Panc1 (cell line): ENCODE measurements around the gene MAP3K3. TPM values are rescaled to one million over a fixed set of nuclear protein-coding genes. Genes with fewer than 3 reads are reported as not detected.

Experiments used
- ATAC-seq: fragments of 200-7000 bp; cut with Tn5 transposase; 2 replicates; pipeline ENCODE4 v1.9.1; 2020; ENCODE audit warnings: mild to moderate bottlenecking, moderate library complexity
- BruUV-seq: library from RNA; stranded (reverse); fragments of 400-500 nt; replicated peaks from 2 replicates; lab custom pipeline; 2021; lab: Mats Ljungman, UMichigan
- CTCF ChIA-PET: fragments of 300-600 bp; sonication (Branson Sonifier 250); formaldehyde crosslinking; loops from one replicate; lab custom pipeline; 2022; ENCODE audit warnings: antibody characterized with exemption; lab: Charles Lee
- POLR2A ChIA-PET: fragments of 300-600 bp; sonication (Branson Sonifier 250); formaldehyde crosslinking; loops from one replicate; lab custom pipeline; 2022; ENCODE audit warnings: antibody characterized with exemption; lab: Charles Lee
- DNase-seq: peaks from one replicate; pipeline ENCODE4 v3.0.0-alpha.2; 2010; ENCODE audit warnings: low read depth, low spot score
- H3K27ac ChIP-seq: 2 replicates; pipeline ENCODE4 v1.5.1; 2011; ENCODE audit warnings: mild to moderate bottlenecking, low read length, inconsistent platforms
- H3K27me3 ChIP-seq: fragments of 200-500 bp; sonication (Bioruptor generic); 2 replicates; pipeline ENCODE4 v1.6.0; 2014; ENCODE audit warnings: low read length, inconsistent platforms; ENCODE audit not compliant: control insufficient read depth, insufficient read depth
- H3K36me3 ChIP-seq: fragments of 200-500 bp; sonication (Bioruptor generic); 2 replicates; pipeline ENCODE4 v1.5.1; 2014; ENCODE audit warnings: inconsistent platforms, mild to moderate bottlenecking, low read length, moderate library complexity; ENCODE audit not compliant: control insufficient read depth, insufficient read depth
- H3K4me1 ChIP-seq: 2 replicates; pipeline ENCODE4 v1.5.1; 2011; ENCODE audit warnings: inconsistent platforms, mild to moderate bottlenecking, low read length, moderate library complexity; ENCODE audit not compliant: control insufficient read depth, insufficient read depth
- H3K4me3 ChIP-seq, 2 experiments: 2 replicates each; pipeline ENCODE4 v1.5.1; 2011 to 2012; ENCODE audit warnings: low read depth in 2 of 2, low read length in 2 of 2, mild to moderate bottlenecking in 2 of 2, inconsistent platforms in 1 of 2, moderate library complexity in 1 of 2
- H3K9me3 ChIP-seq: fragments of 200-500 bp; sonication (Bioruptor generic); 2 replicates; pipeline ENCODE4 v1.5.1; 2014; ENCODE audit warnings: low read depth, mild to moderate bottlenecking, inconsistent platforms, low read length, moderate library complexity; ENCODE audit not compliant: control insufficient read depth, insufficient read depth
- POLR2AphosphoS5 ChIP-seq: IDR thresholded peaks from 2 replicates; pipeline ENCODE4 v1.6.1; 2012; ENCODE audit warnings: mild to moderate bottlenecking, low read depth, low read length, moderate library complexity
- SIN3A ChIP-seq: IDR thresholded peaks from 2 replicates; pipeline ENCODE4 v1.6.1; 2012; ENCODE audit warnings: low read depth, mild to moderate bottlenecking, low read length, moderate library complexity, borderline replicate concordance; ENCODE audit not compliant: insufficient read depth
- TCF7L2 ChIP-seq: IDR thresholded peaks from 2 replicates; pipeline ENCODE4 v1.6.1; 2011; ENCODE audit warnings: mild to moderate bottlenecking, low read depth, low read length, inconsistent platforms
- in situ Hi-C: cut with HindIII; loops from 2 replicates; pipeline ENCODE4 v1.10.0; 2016; ENCODE audit warnings: low sequenced_read_pairs, low pct_unique_long_range_greater_than_20kb
- intact Hi-C: fragments of 100-400 bp; cut with micrococcal nuclease; formaldehyde crosslinking; loops from one replicate; pipeline ENCODE4 v1.10.0; 2022; ENCODE audit not compliant: unreplicated experiment
- total RNA-seq: library from RNA; stranded (reverse); gene quantifications from one replicate; pipeline ENCODE4 v1.2.1, GENCODE V29; 2021; ENCODE audit not compliant: unreplicated experiment
- TF ChIP-seq, protein P1 (sequence below), 2 experiments: IDR thresholded peaks; 2 replicates each; pipeline ENCODE4 v1.6.1; 2011 to 2012; ENCODE audit warnings: low read depth in 2 of 2, control low read depth in 1 of 2, low read length in 1 of 2, mild to moderate bottlenecking in 1 of 2, moderate library complexity in 1 of 2; ENCODE audit not compliant: insufficient read depth in 1 of 2
- TF ChIP-seq, protein P2 (sequence below): fragments of 450-650 bp; IDR thresholded peaks from 2 replicates; pipeline ENCODE4 v1.5.1; 2017; ENCODE audit warnings: mild to moderate bottlenecking

The MAP3K3 gene
- total RNA-seq, 1 experiment from 2014 or later, result 22.3 TPM

DNA sequence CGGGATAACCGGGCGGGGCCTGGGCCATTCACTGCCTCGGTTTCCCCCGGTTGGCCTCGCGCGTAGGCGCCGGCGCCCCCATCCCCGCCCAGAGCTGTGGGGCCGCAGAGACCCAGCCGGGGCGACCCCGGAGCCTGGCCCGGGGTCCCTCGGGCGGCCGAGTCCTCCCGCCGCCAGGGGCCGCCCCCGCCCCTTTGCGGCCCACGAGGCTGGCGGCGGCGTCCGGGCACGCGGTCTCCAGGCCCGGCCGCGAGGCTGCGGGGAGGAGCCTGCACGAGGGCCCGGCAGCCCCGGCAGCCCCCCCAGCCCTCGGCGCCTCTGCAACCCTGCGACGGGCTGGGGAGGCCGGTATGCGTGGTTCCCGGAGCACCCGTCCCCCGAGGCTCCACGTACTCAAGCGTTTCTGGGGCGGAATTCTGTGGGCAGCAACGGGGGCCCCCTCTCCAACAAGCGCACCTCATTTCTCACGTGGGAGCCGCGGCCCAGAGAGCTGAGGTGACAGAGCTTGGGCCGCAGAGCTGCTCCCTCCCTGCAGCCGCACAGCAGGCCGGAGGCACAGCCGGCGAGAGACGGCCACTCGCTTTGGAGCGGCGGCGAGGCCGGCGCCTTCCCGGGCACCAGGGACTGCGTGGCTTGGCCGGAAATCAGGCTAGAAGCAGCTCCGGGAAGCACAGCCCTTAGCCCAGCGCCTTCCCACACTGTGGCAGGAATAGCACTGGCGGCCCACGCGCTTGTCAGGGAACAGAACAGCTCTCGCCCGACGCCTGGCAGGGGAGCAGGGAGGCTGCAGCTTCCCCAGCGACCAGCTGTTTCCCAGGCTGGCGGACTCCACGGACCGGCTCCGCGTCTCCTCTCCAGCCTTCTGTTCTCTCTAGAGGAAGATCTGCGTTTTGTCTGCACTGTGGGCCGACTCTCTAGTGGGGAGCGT is 78.6 kb downstream of the MAP3K3 start:
- Histone ChIP-seq H3K9me3 (no peaks in the 10 kb centered on the region), H3K27ac (no peak overlapping the region), H3K27me3 (no peaks in the 10 kb centered on the region), H3K4me3 (peak overlapping the region; percentile 31 to 51), H3K4me1 (no peaks in the 10 kb centered on the region; the same call in 1 of the 2 replicates), H3K36me3 (no peaks in the 10 kb centered on the region)
- ChIA-PET POLR2A (no interaction called here), CTCF (interaction anchor here (0.6 kb wide), 1 partner anchor 135 kb away, joined by 3 read pairs; no protein-coding TSS in a partner anchor)
- DNase-seq, result no peak
- intact Hi-C loops (no loop called here), in situ Hi-C loops (no loop called here)
- no peak for ATAC-seq
- no TSS peak for BruUV-seq
- TF ChIP-seq POLR2AphosphoS5, result no peak
- TF ChIP-seq, protein P1, sequence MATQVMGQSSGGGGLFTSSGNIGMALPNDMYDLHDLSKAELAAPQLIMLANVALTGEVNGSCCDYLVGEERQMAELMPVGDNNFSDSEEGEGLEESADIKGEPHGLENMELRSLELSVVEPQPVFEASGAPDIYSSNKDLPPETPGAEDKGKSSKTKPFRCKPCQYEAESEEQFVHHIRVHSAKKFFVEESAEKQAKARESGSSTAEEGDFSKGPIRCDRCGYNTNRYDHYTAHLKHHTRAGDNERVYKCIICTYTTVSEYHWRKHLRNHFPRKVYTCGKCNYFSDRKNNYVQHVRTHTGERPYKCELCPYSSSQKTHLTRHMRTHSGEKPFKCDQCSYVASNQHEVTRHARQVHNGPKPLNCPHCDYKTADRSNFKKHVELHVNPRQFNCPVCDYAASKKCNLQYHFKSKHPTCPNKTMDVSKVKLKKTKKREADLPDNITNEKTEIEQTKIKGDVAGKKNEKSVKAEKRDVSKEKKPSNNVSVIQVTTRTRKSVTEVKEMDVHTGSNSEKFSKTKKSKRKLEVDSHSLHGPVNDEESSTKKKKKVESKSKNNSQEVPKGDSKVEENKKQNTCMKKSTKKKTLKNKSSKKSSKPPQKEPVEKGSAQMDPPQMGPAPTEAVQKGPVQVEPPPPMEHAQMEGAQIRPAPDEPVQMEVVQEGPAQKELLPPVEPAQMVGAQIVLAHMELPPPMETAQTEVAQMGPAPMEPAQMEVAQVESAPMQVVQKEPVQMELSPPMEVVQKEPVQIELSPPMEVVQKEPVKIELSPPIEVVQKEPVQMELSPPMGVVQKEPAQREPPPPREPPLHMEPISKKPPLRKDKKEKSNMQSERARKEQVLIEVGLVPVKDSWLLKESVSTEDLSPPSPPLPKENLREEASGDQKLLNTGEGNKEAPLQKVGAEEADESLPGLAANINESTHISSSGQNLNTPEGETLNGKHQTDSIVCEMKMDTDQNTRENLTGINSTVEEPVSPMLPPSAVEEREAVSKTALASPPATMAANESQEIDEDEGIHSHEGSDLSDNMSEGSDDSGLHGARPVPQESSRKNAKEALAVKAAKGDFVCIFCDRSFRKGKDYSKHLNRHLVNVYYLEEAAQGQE (IDR thresholded peaks at IDR 0.05; ENCODE audit: insufficient read depth in 1 of 2, low read depth in 2 of 2, low read length in 1 of 2), result no peak
- no peak for TF ChIP-seq TCF7L2
- TF ChIP-seq, protein P2, sequence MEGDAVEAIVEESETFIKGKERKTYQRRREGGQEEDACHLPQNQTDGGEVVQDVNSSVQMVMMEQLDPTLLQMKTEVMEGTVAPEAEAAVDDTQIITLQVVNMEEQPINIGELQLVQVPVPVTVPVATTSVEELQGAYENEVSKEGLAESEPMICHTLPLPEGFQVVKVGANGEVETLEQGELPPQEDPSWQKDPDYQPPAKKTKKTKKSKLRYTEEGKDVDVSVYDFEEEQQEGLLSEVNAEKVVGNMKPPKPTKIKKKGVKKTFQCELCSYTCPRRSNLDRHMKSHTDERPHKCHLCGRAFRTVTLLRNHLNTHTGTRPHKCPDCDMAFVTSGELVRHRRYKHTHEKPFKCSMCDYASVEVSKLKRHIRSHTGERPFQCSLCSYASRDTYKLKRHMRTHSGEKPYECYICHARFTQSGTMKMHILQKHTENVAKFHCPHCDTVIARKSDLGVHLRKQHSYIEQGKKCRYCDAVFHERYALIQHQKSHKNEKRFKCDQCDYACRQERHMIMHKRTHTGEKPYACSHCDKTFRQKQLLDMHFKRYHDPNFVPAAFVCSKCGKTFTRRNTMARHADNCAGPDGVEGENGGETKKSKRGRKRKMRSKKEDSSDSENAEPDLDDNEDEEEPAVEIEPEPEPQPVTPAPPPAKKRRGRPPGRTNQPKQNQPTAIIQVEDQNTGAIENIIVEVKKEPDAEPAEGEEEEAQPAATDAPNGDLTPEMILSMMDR, result no peak; the same call in 1 of the 2 replicates
- TF ChIP-seq SIN3A, result no peak

DNA sequence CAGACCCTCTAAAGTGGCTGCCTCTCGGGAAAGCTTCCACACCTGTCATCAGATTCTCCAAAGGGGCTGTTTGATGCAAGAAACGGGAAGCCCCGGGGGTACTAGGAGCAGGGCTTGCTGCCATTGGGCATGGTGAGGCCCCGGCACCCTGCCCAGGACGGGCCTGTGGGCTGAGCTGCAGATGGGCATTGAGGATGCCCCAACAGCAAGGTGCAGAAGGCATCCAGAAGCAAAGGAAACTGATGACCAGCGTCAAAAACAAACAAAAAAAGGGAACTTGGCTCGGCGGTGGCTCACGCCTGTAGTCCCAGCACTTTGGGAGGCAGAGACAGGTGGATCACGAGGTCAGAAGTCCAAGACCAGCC is 79.2 kb downstream of the MAP3K3 start:
- no peak for DNase-seq
- TF ChIP-seq TCF7L2 (no peak), POLR2AphosphoS5 (no peak), SIN3A (no peak)
- TF ChIP-seq, protein P1 (IDR thresholded peaks at IDR 0.05; ENCODE audit: insufficient read depth in 1 of 2, low read depth in 2 of 2, low read length in 1 of 2), result no peak
- TF ChIP-seq, protein P2, result no peak
- in situ Hi-C loops, result no loop called here
- no peaks in the 10 kb centered on the region; the same call in 1 of the 2 replicates for H3K4me1 ChIP-seq
- no peaks in the 10 kb centered on the region for H3K36me3 ChIP-seq
- BruUV-seq, result no TSS peak
- ChIA-PET POLR2A (no interaction called here), CTCF (interaction anchor here (0.6 kb wide), 1 partner anchor 134 kb away, joined by 3 read pairs; no protein-coding TSS in a partner anchor)
- ATAC-seq, result no peak
- no peak overlapping the region for H3K4me3 ChIP-seq
- intact Hi-C loops, result no loop called here
- no peaks in the 10 kb centered on the region for H3K9me3 ChIP-seq
- no peak overlapping the region for H3K27ac ChIP-seq
- no peaks in the 10 kb centered on the region for H3K27me3 ChIP-seq
